LoVo (cell line): ENCODE measurements around the gene HMGB1.

Experiments used
- DNase-seq: peaks from one replicate; pipeline ENCODE4 v3.0.0-alpha.2; 2016; ENCODE audit warnings: low spot score

HMGB1 gene

DNA sequence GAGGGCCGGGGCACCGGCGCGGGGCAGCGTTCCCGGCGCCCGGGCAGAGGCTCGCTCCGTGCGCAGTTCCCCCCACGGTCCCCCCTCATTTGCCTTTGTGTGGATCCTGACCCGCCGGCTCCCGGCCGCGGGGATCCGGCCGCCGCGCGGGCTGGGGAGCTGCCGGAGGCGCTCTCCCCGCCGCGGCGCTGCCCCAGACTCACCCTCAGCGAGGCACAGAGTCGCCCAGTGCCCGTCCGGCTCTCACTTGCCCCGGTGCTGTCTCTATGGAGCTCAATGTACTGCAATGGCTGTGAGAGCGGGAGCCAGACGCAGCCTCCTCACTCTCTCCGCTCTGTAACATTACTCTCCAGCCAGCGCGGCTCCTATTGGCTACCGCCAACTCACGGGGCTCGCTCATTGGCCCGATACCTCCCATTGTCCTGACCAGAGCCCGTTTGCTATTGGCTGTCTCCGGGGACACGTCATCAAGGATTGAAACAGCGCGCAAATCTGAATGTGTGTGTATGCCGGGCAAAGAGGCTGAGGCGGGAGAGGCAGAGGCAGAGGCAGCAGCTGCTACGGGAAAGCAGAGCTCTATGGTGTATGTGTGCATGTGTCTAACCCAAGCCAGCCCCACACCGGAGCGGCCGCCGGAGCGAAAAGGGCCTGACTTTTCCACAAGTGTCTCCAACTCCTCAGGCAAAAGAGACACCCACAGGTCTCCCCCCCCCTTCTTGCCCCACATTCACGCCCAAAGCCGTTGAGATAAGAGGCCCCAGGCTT lies at the start of gene HMGB1:
Gene HMGB1, minus strand, starts transcription at position 344 of the 765 bp plus-strand sequence. CDS start 2,256 bp downstream, outside the sequence.
- DNase-seq: peak; percentile 97

DNA sequence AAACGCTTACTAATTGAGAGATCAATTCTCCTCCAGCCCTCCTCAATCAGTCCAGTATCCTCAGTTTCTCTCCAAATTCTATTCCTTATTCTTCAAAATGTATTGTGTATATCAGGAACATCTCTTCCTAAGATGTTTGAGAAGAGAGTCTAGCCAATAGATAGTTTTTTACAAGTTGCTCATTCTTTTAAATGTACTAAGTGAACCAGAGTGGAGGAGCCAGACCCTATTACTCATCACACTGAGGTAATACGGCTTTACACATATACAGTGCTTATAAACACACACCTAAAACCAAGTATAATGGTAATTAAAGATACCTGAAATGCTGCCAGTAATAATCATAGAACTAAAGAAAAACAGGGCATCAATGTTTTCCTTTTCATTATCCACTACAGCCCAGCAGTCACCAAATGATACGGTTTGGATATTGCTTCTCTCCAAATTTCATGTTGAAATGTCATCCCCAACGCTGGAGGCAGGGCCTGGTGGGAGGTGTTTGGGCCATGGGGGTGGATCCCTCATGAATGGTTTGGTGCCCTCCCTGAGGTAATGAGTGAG lies 45.2 kb upstream of the HMGB1 start:
- no peak for DNase-seq

GRCh38 chr13:30510091-30510490 lies 44.4 kb upstream of the HMGB1 start:
- no peak for DNase-seq

- no peak for DNase-seq
Observed at GRCh38 chr13:30509254-30510050, 43.7 kb upstream of the HMGB1 start.

GRCh38 chr13:30504081-30504480 lies 38.3 kb upstream of the HMGB1 start:
- no peak for DNase-seq

DNA sequence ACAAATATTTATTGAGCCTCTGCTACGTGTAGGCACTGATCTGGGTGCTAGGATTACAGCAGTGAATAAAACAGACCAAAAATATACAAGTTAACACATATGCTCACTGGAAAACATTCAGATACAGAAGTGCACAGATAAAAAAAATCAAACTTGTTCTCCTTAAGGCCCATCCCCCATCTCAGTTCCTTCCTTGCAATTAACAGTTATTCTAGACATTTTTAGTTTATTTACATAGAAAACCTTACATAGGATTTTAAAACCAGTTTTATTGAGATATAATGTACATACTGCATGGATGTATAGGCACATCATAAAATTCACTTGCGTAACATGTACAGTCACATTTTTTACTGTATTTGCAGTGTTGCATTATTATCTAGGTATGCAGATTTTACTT lies 36.5 kb upstream of the HMGB1 start:
- DNase-seq: no peak

DNA sequence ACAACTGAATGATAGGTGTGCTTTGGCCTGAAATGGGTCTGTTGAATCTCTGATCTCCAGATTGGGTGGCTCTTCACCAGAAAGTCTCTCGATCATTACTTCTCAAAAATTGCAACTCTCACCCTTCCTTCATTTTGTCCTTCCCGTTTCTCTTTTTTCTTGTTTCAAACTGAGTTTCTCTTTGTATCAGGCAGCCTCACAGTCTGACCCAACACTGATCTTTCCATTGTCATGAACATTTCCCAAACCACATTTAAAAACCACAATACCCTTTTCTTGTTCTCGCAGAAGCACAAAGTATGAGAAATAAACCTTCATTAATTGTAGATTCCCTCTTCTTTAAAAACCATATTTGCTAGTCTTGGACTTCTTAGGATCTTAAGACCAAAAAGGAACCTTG lies 33.6 kb upstream of the HMGB1 start:
- no peak for DNase-seq

GRCh38 chr13:30496147-30496546 lies 30.4 kb upstream of the HMGB1 start:
- DNase-seq: no peak

- DNase-seq: no peak
Observed at GRCh38 chr13:30495746-30496145, 30.0 kb upstream of the HMGB1 start.

DNA sequence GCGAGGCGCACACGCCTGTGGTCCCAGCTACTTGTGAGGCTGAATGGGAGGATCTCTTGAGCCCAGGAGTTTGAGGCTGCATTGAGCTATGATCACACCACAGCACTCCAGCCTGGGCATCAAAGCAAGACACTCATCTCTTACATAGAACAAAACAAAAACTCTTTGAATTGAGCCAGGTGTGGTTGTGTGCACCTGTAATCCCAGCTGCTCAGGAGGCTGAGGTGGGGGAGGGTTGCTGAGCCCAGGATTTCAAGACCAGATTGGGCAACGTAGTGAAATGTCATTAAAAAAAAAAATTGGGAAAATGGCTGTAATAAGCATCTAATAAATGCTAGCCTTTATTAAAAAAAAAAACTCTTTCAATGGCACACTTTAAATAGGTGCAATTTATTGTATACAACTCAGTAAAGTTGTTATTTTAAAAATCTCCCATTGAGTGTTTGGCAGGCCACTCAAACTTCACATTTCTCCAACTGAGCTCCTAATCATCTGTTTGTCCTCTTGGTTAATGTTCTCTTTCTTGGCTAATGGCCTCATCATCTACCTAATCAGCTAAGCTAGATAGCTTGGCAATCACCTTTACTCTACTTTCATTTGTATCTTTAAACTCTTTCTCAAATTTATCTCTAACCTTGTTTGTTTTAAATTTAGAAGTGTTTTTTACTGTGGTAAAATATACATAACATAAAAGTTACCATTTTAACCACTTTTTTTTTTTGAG lies 28.1 kb upstream of the HMGB1 start:
- no peak for DNase-seq

DNA sequence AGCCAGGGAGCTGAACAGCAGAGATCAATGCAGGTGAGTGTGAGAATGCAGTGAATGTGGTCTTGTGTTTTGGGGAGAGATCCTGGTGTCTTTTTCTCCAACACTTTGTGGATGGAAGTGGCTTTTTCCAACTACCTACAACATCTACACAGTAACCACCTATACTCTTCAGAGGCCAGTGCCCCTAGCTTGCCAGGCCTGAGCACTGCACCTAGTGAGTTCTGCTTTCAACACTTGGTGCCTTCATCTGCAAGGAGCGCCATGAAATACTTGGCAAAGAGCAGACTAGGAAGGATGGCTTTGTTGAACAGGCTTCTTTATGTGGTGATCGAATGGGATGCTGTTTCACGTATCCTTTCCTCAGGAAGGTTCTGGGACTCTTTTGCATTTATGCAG lies 21.3 kb upstream of the HMGB1 start:
- DNase-seq: no peak

DNA sequence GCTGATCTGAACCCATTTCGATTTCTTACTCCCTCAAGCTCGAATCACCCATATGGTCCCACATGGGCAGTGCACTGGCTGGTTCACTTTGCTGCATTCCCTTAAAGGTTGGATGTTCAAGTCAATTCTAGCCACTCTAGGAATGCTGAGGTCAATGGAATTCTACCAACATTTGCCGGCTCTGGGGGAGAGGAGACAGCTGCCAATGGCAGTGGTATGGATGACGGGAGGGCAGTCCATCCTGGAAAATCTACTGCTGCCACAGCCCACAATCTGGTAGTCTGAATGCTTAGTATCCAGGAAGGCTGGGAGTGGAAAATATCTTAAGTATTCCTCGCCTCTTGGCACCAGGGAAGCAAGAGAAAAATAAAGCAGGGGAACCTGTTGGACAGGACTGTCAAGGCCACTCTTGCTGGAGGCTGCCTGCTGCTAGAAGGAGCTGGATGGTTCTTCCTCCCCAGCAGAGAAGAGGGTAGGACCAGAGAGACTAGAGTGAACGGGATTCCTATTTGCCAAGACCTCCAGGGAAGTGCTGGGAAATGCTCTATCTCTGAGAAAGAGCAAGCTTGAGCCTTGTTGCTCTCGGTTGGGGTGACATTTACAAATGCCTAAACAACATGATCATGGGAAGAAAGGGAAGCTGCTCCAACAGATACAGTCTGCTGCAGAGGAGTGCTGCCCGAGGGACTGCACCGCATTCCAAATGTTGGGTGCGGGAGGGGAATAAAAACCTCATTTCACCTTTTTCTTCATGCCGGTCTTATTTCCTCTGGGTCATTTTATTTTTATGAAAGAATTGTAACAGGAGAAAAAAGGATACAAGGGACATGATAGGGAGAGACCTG lies 20.7 kb upstream of the HMGB1 start:
- no peak for DNase-seq

DNA sequence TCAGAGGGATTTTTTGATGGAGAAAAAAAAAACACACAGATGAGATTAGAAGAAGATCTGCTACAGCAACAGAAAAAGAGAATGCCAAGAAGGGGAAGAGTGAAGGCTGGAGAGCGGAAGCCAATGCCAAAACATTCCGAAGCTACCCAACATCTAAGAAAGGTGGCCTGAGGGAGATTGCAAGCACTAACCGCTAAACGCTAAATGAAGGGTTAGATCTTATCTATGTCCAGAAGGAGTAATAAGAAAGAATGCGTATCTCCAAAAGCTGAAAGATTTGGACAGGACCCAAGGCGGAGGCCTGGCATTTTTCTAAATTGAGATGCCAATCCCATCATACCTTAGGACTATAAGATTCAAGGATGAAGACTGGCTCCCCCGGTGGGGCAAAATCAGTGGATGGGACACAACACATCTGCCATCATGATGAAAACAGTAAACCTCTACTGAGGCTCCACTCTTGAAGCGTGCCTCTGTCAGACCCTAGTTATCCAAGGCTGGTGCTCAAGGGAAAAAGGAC lies 15.6 kb upstream of the HMGB1 start:
- DNase-seq: no peak

DNA sequence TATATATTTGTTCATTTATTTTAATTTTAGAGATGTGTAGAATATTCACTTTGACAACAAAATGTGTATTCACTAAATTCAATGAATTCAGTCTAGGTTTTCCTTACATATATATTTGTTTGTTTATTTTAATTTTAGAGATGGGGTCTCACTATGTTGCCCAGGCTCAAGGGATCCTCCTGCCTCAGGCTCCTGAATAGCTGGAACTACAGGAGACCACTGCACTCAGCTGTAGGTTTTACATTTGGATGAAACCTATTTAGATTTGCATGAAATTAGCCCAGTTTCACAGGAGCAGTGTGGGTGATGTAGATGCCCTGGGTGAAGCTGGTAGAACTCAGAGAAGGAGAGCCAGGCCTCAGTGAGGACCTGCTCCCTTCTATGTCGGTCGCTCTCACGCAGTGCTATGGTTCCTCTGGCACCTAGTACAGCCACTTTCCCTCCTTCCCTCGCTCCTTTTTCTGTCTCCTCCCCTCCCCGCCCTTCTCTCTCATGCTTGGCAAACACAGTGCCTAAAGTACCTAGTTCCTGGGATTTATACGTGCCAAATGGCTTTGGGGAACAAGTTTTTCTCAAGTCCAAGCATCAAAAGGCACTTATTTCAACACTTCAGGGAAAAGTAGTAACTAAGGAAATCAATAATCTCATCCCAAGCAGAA lies 14.7 kb upstream of the HMGB1 start:
- DNase-seq: no peak

GRCh38 chr13:30479883-30480219 lies 14.1 kb upstream of the HMGB1 start:
- DNase-seq: no peak

GRCh38 chr13:30479154-30479882 lies 13.6 kb upstream of the HMGB1 start:
- no peak for DNase-seq

- DNase-seq: no peak
Observed at GRCh38 chr13:30477346-30478195, 11.8 kb upstream of the HMGB1 start.

GRCh38 chr13:30473675-30474074 lies 7.9 kb upstream of the HMGB1 start:
- no peak for DNase-seq

DNA sequence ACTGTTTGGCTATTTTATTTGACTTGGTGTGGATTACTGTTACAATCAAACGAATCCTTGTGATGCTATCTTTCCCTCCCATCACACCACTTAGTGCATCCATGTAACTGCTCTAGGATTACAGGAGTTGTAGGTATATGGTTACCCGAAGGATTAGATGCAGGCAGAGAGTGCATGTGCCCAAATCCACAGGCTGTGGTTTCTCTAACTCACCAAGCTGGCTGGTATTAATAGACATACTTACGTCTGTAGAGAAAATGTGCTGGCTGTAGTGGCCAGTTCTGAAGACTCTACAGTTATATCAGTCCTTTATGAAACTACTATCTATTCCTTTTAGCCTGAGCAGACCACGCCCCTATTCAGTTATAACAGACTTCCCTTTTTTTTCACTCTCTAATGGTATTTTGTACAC lies 1.1 kb upstream of the HMGB1 start:
- no peak for DNase-seq
